A549 (cell line): Measurements from ENCODE around the gene GPATCH1. TPM values are rescaled to one million over a fixed set of nuclear protein-coding genes. Genes with fewer than 3 reads are reported as not detected.

ENCODE experiments used
- ATAC-seq, 2 experiments: fragments of 200-7000 bp in 1 of 2; fragments of >200 bp in 1 of 2; cut with Nextera tagmentation in 1 of 2; cut with Tn5 transposase in 1 of 2; 3 replicates each; pipeline versions ENCODE4 v1.8.0 to v1.9.1; 2018 to 2020; ENCODE audit warnings: mild to moderate bottlenecking in 1 of 2, moderate library complexity in 1 of 2
- CTCF ChIA-PET: fragments of 300-600 bp; sonication (Branson Sonifier 250); formaldehyde crosslinking; extraction: SDS; loops from one replicate; lab custom pipeline; 2021; ENCODE audit warnings: antibody characterized with exemption, inconsistent platforms; lab: Yijun Ruan, JAX
- POLR2A ChIA-PET: fragments of 350-600 bp; formaldehyde crosslinking; extraction: SDS; loops from one replicate; lab custom pipeline; 2021; ENCODE audit warnings: antibody characterized with exemption, inconsistent platforms; lab: Yijun Ruan, JAX
- DNase-seq, 2 experiments: peaks; one replicate each; pipeline versions ENCODE4 v3.0.0 to v3.0.0-alpha.2; 2011 to 2016; ENCODE audit warnings: low read depth in 1 of 2, low spot score in 1 of 2
- FAIRE-seq: peaks from 2 replicates; lab custom pipeline; 2011; peaks lifted over from hg19 to GRCh38; lab: Jason Lieb, UNC
- H3K27ac ChIP-seq, 2 experiments: fragments of >200 bp; sonication (Bioruptor Twin); formaldehyde crosslinking; 3 replicates each; pipeline ENCODE4 v1.5.1; 2016 to 2017
- H3K4me1 ChIP-seq: fragments of >200 bp; sonication (Bioruptor Twin); formaldehyde crosslinking; 3 replicates; pipeline ENCODE4 v1.6.1; 2016
- H3K4me2 ChIP-seq: fragments of >200 bp; sonication (Bioruptor Twin); formaldehyde crosslinking; 3 replicates; pipeline ENCODE4 v1.6.1; 2016
- H3K4me3 ChIP-seq: fragments of >200 bp; sonication (Bioruptor Twin); formaldehyde crosslinking; 3 replicates; pipeline ENCODE4 v1.5.1; 2016
- H3K9me3 ChIP-seq: fragments of >200 bp; sonication (Bioruptor Twin); formaldehyde crosslinking; 3 replicates; pipeline ENCODE4 v1.6.1; 2016
- CHD2 ChIP-seq: fragments of 150-350 bp; IDR thresholded peaks from 2 replicates; pipeline ENCODE4 v1.6.1; 2014; ENCODE audit warnings: low read length; ENCODE audit not compliant: partially characterized antibody
- EHF ChIP-seq: fragments of 250-450 bp; sonication (Bioruptor Pico); IDR thresholded peaks from 2 replicates; pipeline ENCODE4 v1.5.0; 2020; ENCODE audit warnings: mild to moderate bottlenecking
- EP300 ChIP-seq, 2 experiments: fragments of >200 bp; sonication (Bioruptor Twin); formaldehyde crosslinking; IDR thresholded peaks; 2 replicates in 1 of 2; 3 replicates in 1 of 2; pipeline ENCODE4 v1.6.1; 2016 to 2017
- FOSL2 ChIP-seq, 2 experiments: fragments of 450-650 bp in 1 of 2; fragments of >200 bp in 1 of 2; sonication (Bioruptor Twin) in 1 of 2; formaldehyde crosslinking; IDR thresholded peaks; 2 replicates each; pipeline versions ENCODE4 v1.5.0 to v1.6.1; 2016 to 2020; ENCODE audit warnings: mild to moderate bottlenecking in 1 of 2, moderate library complexity in 1 of 2
- FOXS1 ChIP-seq: fragments of 250-450 bp; sonication (Bioruptor Pico); IDR thresholded peaks from 2 replicates; pipeline ENCODE4 v1.5.0; 2020; ENCODE audit warnings: mild to moderate bottlenecking, moderate library complexity
- HOXA7 ChIP-seq: fragments of 250-450 bp; sonication (Bioruptor Pico); IDR thresholded peaks from 2 replicates; pipeline ENCODE4 v1.5.0; 2020; ENCODE audit warnings: mild to moderate bottlenecking, moderate library complexity
- JUN ChIP-seq, 2 experiments: fragments of >200 bp; sonication (Bioruptor Twin); formaldehyde crosslinking; IDR thresholded peaks; 2 replicates in 1 of 2; 3 replicates in 1 of 2; pipeline ENCODE4 v1.6.1; 2016 to 2017
- JUNB ChIP-seq: fragments of >200 bp; sonication (Bioruptor Twin); formaldehyde crosslinking; IDR thresholded peaks from 2 replicates; pipeline ENCODE4 v1.6.1; 2016
- KDM1A ChIP-seq: fragments of 200-600 bp; sonication (generic); IDR thresholded peaks from 2 replicates; pipeline ENCODE4 v1.6.1; 2016; ENCODE audit warnings: low read depth, mild to moderate bottlenecking
- KDM5A ChIP-seq: fragments of 200-600 bp; sonication (generic); IDR thresholded peaks from 2 replicates; pipeline ENCODE4 v1.6.1; 2016; ENCODE audit warnings: antibody characterized with exemption, mild to moderate bottlenecking
- NFE2L2 ChIP-seq: fragments of 150-350 bp; conservative IDR thresholded peaks from 2 replicates; pipeline ENCODE4 v1.6.1; 2014; ENCODE audit warnings: low read length
- NR3C1 ChIP-seq: fragments of >200 bp; sonication (Bioruptor Twin); formaldehyde crosslinking; IDR thresholded peaks from 3 replicates; pipeline ENCODE4 v1.6.1; 2017
- PHF8 ChIP-seq: fragments of 200-600 bp; sonication (generic); IDR thresholded peaks from 2 replicates; pipeline ENCODE4 v1.6.1; 2016; ENCODE audit warnings: low read depth, mild to moderate bottlenecking, antibody characterized with exemption, moderate library complexity, borderline replicate concordance
- POLR2A ChIP-seq: IDR thresholded peaks from 2 replicates; pipeline ENCODE4 v1.6.1; 2012; ENCODE audit warnings: mild to moderate bottlenecking, low read length
- RCOR1 ChIP-seq: fragments of 150-350 bp; IDR thresholded peaks from 2 replicates; pipeline ENCODE4 v1.6.1; 2014; ENCODE audit warnings: antibody characterized with exemption, low read length, low read depth
- RNF2 ChIP-seq: fragments of 200-600 bp; sonication (generic); IDR thresholded peaks from 2 replicates; pipeline ENCODE4 v1.6.1; 2016; ENCODE audit warnings: low read depth, mild to moderate bottlenecking, antibody characterized with exemption, moderate library complexity, borderline replicate concordance
- SMC3 ChIP-seq: fragments of >200 bp; sonication (Bioruptor Twin); formaldehyde crosslinking; IDR thresholded peaks from 3 replicates; pipeline ENCODE4 v1.6.1; 2018; ENCODE audit warnings: inconsistent platforms
- ZFP36 ChIP-seq: fragments of 450-650 bp; IDR thresholded peaks from 2 replicates; pipeline ENCODE4 v1.6.1; 2014; ENCODE audit warnings: borderline replicate concordance; ENCODE audit not compliant: partially characterized antibody
- ZSCAN20 ChIP-seq: fragments of 250-450 bp; sonication (Bioruptor Pico); IDR thresholded peaks from 2 replicates; pipeline ENCODE4 v1.8.0; 2022; ENCODE audit warnings: mild to moderate bottlenecking, moderate library complexity
- whole genome bisulfite sequencing: methylation state at CpG from one replicate; pipeline ENCODE4 v1.1.6; 2017; ENCODE audit errors: missing lambda C conversion rate; 5-methylcytosine and 5-hydroxymethylcytosine counted together
- polyA plus RNA-seq, 4 experiments: library from polyadenylated mRNA; depleted of rRNA in 3 of 4; stranded (reverse); fragments of >200 nt; fragmentation: RNase III in 1 of 4; extraction: RNeasy Plus Mini Kit Qiagen cat#74134 plus additional on column Dnase treatment in 1 of 4; gene quantifications; 2 replicates in 3 of 4; 3 replicates in 1 of 4; pipeline ENCODE4 v1.2.3, GENCODE V29; 2011 to 2017
- TF ChIP-seq, protein P1 (sequence below): IDR thresholded peaks from 2 replicates; pipeline ENCODE4 v1.6.1; 2012; ENCODE audit warnings: low read depth, borderline replicate concordance
- TF ChIP-seq, protein P2 (sequence below): fragments of 150-350 bp; IDR thresholded peaks from 2 replicates; pipeline ENCODE4 v1.6.1; 2014; ENCODE audit warnings: low read depth, mild to moderate bottlenecking, low read length
- TF ChIP-seq, protein P3 (sequence below): fragments of 200-600 bp; sonication (generic); IDR thresholded peaks from 2 replicates; pipeline ENCODE4 v1.6.1; 2016; ENCODE audit warnings: antibody characterized with exemption, mild to moderate bottlenecking, moderate library complexity
- TF ChIP-seq, protein P4 (sequence below): fragments of >200 bp; sonication (Bioruptor Twin); formaldehyde crosslinking; IDR thresholded peaks from 2 replicates; pipeline ENCODE4 v1.6.1; 2016

Gene GPATCH1
- polyA plus RNA-seq, 2 of the 4 experiments (the other 2 are of a cell fraction) = 12.1 to 24.2 TPM

DNA sequence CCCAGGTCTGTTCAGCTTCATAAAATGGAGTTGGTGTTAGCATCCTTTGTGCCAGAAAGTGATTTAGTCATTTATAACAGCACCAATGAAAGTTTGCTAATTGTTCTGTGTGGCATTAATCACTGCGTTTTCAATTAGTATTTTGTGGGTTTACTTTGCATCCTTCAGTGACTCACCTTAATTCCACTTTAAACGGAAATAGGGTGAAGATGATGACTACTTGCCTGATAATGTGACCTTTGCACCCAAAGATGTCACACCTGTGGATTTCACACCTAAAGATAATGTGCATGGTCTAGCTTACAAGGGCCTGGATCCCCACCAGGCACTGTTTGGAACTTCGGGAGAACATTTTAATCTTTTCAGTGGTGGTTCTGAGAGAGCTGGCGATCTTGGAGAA lies 15.0 kb downstream of the GPATCH1 start:
- no peak for DNase-seq
- no peak overlapping the region for H3K4me2 ChIP-seq
- TF ChIP-seq RNF2 (no peak), FOSL2 (IDR thresholded peaks at IDR 0.05) (no peak), FOSL2 (CRISPR knock-in tag; IDR thresholded peaks at IDR 0.05) (peak; percentile 52; the same call in 1 of the 2 replicates)
- no peak for ATAC-seq
- no peak overlapping the region for H3K4me3 ChIP-seq
- 60% methylated on average over 4 of the region's 4 CpGs for WGBS
- ChIA-PET CTCF (interaction anchor here (0.6 to 7.3 kb wide), 7 partner anchors 9 to 1332 kb away, joined by 3 to 51 read pairs (median 4); no protein-coding TSS in a partner anchor), POLR2A (no interaction called here)
- FAIRE-seq = peak; percentile 100
- no peaks in the 10 kb centered on the region for H3K9me3 ChIP-seq
- H3K27ac ChIP-seq = no peak overlapping the region
- H3K4me1 ChIP-seq = peaks cover 29% of the 10 kb centered on the region

DNA sequence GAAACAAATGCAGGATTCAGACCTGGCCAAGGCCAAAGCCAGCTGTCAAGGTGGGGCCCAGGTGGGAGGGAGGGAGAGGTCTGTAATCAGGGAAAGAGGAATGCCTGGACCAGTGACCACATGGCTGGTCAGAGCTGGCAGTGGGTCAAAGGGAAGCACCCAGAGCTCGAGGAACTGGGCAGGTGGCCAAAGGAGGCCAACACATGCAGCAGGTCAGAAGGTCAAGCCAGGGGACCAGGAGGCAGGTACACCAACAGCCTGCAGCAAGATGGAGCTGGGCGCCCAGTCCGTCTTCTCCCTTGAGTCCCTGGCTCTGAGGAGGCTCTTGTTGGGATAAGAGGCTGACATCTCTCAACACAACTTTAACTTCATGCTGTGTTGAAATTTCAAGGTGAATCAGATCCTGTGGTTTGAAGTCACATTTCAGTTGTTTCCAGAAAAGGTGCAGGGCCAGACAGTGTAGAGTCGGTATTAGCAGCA lies 17.1 kb downstream of the GPATCH1 start:
- ChIA-PET POLR2A (interaction anchor here (1.0 kb wide), 1 partner anchor 127 kb away, joined by 3 read pairs; no protein-coding TSS in a partner anchor), CTCF (interaction anchor here (0.6 to 7.3 kb wide), 5 partner anchors 16 to 122 kb away, joined by 3 to 51 read pairs (median 6); partner anchors contain the start of gene GPATCH1)
- ATAC-seq = peak; percentile 9 to 27; a peak in 3 of 6 replicates
- Histone ChIP-seq H3K4me1 (peaks cover 36% of the 10 kb centered on the region), H3K4me3 (no peak overlapping the region), H3K9me3 (no peaks in the 10 kb centered on the region), H3K4me2 (peak overlapping the region; percentile 21), H3K27ac (peak overlapping the region in 1 of 2 experiments; percentile 35; a peak in 3 of 6 replicates)
- no peak for TF ChIP-seq EHF (CRISPR knock-in tag)
- TF ChIP-seq POLR2A = no peak
- no peak for TF ChIP-seq PHF8
- TF ChIP-seq, protein P1, sequence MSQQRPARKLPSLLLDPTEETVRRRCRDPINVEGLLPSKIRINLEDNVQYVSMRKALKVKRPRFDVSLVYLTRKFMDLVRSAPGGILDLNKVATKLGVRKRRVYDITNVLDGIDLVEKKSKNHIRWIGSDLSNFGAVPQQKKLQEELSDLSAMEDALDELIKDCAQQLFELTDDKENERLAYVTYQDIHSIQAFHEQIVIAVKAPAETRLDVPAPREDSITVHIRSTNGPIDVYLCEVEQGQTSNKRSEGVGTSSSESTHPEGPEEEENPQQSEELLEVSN = no peak
- no peak for TF ChIP-seq RCOR1
- no peak for TF ChIP-seq NFE2L2
- TF ChIP-seq, protein P2, sequence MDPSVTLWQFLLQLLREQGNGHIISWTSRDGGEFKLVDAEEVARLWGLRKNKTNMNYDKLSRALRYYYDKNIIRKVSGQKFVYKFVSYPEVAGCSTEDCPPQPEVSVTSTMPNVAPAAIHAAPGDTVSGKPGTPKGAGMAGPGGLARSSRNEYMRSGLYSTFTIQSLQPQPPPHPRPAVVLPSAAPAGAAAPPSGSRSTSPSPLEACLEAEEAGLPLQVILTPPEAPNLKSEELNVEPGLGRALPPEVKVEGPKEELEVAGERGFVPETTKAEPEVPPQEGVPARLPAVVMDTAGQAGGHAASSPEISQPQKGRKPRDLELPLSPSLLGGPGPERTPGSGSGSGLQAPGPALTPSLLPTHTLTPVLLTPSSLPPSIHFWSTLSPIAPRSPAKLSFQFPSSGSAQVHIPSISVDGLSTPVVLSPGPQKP = no peak
- TF ChIP-seq KDM1A = no peak
- peak; percentile 81 for FAIRE-seq
- peak in 1 of 2 experiments; percentile 40 for DNase-seq
- WGBS = 58% methylated on average over 4 of the region's 4 CpGs

DNA sequence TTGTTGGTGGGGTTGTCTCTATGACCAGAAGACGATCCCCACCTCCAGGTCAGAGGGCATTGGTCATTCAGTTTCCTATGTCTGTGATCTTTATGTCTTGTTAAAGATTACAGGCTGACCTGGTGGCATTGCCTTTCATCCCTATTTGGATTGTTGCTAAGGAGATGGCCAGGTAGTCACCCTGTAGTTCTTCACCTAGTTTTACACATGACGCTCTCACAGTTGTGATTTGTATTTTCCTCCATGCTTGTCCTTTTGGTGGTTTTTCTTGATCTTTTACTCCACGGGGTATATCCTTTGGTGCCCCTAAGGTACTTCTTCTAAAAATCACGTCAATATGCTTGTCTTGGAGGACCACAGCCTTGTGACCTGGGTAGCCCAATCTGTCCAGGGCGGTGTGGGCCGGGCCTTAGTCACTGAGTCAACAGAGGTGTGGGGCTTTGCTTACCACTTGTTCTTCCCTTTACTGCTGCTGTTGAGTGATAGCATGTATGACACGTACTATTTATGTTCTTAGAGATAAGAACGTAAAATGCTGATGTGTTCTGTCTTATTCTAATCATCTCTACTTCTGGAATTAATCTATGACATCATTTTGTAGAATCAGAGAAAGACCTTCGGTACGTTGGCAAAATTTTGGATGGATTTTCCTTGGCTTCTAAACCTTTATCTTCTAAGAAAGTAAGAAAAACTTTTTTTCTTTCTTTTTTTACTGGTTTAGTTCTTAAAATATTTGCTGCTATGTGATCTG lies 20.1 kb downstream of the GPATCH1 start:
- H3K9me3 ChIP-seq = no peaks in the 10 kb centered on the region
- FAIRE-seq (peak; percentile 100), DNase-seq (peak; percentile 92 to 94), ATAC-seq (peak; percentile 97)
- peaks cover 32% of the 10 kb centered on the region for H3K4me1 ChIP-seq
- H3K27ac ChIP-seq = peak overlapping the region; percentile 5 to 56; a peak in 5 of 6 replicates
- ChIA-PET CTCF (interaction anchor here (1.0 to 7.3 kb wide), 8 partner anchors 10 to 125 kb away, joined by 3 to 72 read pairs (median 22); no protein-coding TSS in a partner anchor), POLR2A (interaction anchor here (0.8 to 1.0 kb wide), 2 partner anchors 36 to 76 kb away, joined by 4 to 5 read pairs; no protein-coding TSS in a partner anchor)
- 24% methylated on average over 10 of the region's 10 CpGs for WGBS
- peak overlapping the region; percentile 48 for H3K4me2 ChIP-seq
- no peak overlapping the region for H3K4me3 ChIP-seq
- TF ChIP-seq ZFP36 = no peak
- TF ChIP-seq JUNB = peak; percentile 57
- TF ChIP-seq, protein P1 = no peak
- no peak for TF ChIP-seq JUN (IDR thresholded peaks at IDR 0.05)
- no peak for TF ChIP-seq ZSCAN20 (CRISPR knock-in tag)
- TF ChIP-seq, protein P2 = no peak
- no peak for TF ChIP-seq EP300 (IDR thresholded peaks at IDR 0.05)
- TF ChIP-seq KDM1A = no peak
- no peak for TF ChIP-seq POLR2A
- TF ChIP-seq HOXA7 (CRISPR knock-in tag) = no peak
- no peak for TF ChIP-seq NR3C1
- 0 out of 3 replicates have a peak, but pooled peaks have one; percentile 12 for TF ChIP-seq SMC3
- TF ChIP-seq, protein P3, sequence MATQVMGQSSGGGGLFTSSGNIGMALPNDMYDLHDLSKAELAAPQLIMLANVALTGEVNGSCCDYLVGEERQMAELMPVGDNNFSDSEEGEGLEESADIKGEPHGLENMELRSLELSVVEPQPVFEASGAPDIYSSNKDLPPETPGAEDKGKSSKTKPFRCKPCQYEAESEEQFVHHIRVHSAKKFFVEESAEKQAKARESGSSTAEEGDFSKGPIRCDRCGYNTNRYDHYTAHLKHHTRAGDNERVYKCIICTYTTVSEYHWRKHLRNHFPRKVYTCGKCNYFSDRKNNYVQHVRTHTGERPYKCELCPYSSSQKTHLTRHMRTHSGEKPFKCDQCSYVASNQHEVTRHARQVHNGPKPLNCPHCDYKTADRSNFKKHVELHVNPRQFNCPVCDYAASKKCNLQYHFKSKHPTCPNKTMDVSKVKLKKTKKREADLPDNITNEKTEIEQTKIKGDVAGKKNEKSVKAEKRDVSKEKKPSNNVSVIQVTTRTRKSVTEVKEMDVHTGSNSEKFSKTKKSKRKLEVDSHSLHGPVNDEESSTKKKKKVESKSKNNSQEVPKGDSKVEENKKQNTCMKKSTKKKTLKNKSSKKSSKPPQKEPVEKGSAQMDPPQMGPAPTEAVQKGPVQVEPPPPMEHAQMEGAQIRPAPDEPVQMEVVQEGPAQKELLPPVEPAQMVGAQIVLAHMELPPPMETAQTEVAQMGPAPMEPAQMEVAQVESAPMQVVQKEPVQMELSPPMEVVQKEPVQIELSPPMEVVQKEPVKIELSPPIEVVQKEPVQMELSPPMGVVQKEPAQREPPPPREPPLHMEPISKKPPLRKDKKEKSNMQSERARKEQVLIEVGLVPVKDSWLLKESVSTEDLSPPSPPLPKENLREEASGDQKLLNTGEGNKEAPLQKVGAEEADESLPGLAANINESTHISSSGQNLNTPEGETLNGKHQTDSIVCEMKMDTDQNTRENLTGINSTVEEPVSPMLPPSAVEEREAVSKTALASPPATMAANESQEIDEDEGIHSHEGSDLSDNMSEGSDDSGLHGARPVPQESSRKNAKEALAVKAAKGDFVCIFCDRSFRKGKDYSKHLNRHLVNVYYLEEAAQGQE = no peak
- no peak for TF ChIP-seq EHF (CRISPR knock-in tag)
- TF ChIP-seq, protein P4, sequence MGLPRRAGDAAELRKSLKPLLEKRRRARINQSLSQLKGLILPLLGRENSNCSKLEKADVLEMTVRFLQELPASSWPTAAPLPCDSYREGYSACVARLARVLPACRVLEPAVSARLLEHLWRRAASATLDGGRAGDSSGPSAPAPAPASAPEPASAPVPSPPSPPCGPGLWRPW = no peak
- no peak for TF ChIP-seq FOXS1 (CRISPR knock-in tag)
- TF ChIP-seq CHD2 = no peak
- no peak for TF ChIP-seq KDM5A
